Fibroblast of lung (primary cell): ENCODE results near the gene UNC13B. TPM values are rescaled to one million over a fixed set of nuclear protein-coding genes. Genes with fewer than 3 reads are reported as not detected.

ENCODE experiments used
- DNase-seq, 2 donors: peaks; one replicate each; pipeline versions ENCODE4 v3.0.0 to v3.0.0-alpha.2; 2010; ENCODE audit warnings: low read depth in 2 of 2
- H2AFZ ChIP-seq: 2 replicates; pipeline ENCODE4 v1.5.1; 2012; ENCODE audit warnings: low read length, control low read depth, inconsistent platforms
- H3K27ac ChIP-seq: 2 replicates; pipeline ENCODE4 v1.5.1; 2011; ENCODE audit warnings: low read length, control low read depth; ENCODE audit not compliant: insufficient read depth
- H3K27me3 ChIP-seq: 2 replicates; pipeline ENCODE4 v1.5.1; 2011; ENCODE audit warnings: mild to moderate bottlenecking, low read length; ENCODE audit not compliant: control insufficient read depth, insufficient read depth
- H3K36me3 ChIP-seq: 2 replicates; pipeline ENCODE4 v1.5.1; 2011; ENCODE audit warnings: low read length; ENCODE audit not compliant: control insufficient read depth, insufficient read depth
- H3K4me1 ChIP-seq: 2 replicates; pipeline ENCODE4 v1.5.1; 2011; ENCODE audit warnings: low read length; ENCODE audit not compliant: control insufficient read depth, insufficient read depth; ENCODE audit errors: extremely low read depth
- H3K4me2 ChIP-seq: 2 replicates; pipeline ENCODE4 v1.5.1; 2011; ENCODE audit warnings: low read length, control low read depth; ENCODE audit not compliant: insufficient read depth; ENCODE audit errors: extremely low read depth
- H3K4me3 ChIP-seq, 4 experiments: fragments of 200-600 bp in 1 of 4; sonication (generic) in 1 of 4; replicated peaks in 1 of 4; 2 replicates each; pipeline ENCODE4 v1.5.1; 2011 to 2016; ENCODE audit warnings: low read length in 4 of 4, low read depth in 3 of 4, mild to moderate bottlenecking in 3 of 4, control low read depth in 2 of 4, inconsistent platforms in 1 of 4, mixed read lengths in 1 of 4; ENCODE audit not compliant: insufficient read depth in 1 of 4; ENCODE audit errors: control extremely low read depth in 1 of 4
- H3K79me2 ChIP-seq: 2 replicates; pipeline ENCODE4 v1.5.1; 2012; ENCODE audit warnings: mild to moderate bottlenecking, low read length, inconsistent platforms; ENCODE audit not compliant: control insufficient read depth, insufficient read depth
- H3K9ac ChIP-seq: 2 replicates; pipeline ENCODE4 v1.5.1; 2011; ENCODE audit warnings: mild to moderate bottlenecking, low read length, control low read depth; ENCODE audit not compliant: insufficient read depth
- H3K9me3 ChIP-seq: 2 replicates; pipeline ENCODE4 v1.5.1; 2012; ENCODE audit warnings: low read depth, low read length; ENCODE audit not compliant: control insufficient read depth, insufficient read depth
- H4K20me1 ChIP-seq: 2 replicates; pipeline ENCODE4 v1.5.1; 2011; ENCODE audit warnings: low read length; ENCODE audit not compliant: control insufficient read depth, insufficient read depth; ENCODE audit errors: extremely low read depth
- EZH2 ChIP-seq: IDR thresholded peaks from 2 replicates; pipeline ENCODE4 v1.5.1; 2012; ENCODE audit warnings: low read length, control low read depth, mild to moderate bottlenecking; ENCODE audit errors: missing control alignments
- polyA plus RNA-seq, 2 donors: library from polyadenylated mRNA; depleted of rRNA in 1 of 2; stranded (reverse) in 1 of 2; unstranded in 1 of 2; fragments of >200 nt; gene quantifications; 2 replicates each; pipeline ENCODE4 v1.2.1, GENCODE V29; 2011 to 2012; ENCODE audit warnings: missing spikeins in 1 of 2
- total RNA-seq: library from RNA; depleted of rRNA; stranded (reverse); fragments of >200 nt; gene quantifications from 2 replicates; pipeline ENCODE4 v1.2.1, GENCODE V29; 2014
- TF ChIP-seq, protein P1 (sequence below), 2 donors: IDR thresholded peaks in 1 of 2; conservative IDR thresholded peaks in 1 of 2; 1 replicate in 1 of 2; 2 replicates in 1 of 2; pipeline ENCODE4 v1.5.1; 2011 to 2012; ENCODE audit warnings: low read length in 2 of 2, control low read depth in 1 of 2, inconsistent platforms in 1 of 2, low read depth in 1 of 2, mild to moderate bottlenecking in 1 of 2

UNC13B gene
- total and polyA plus RNA-seq, 2 donors (not counting 1 experiment from before 2014, with no cell fraction given) = 9.7 to 38.3 TPM

DNA sequence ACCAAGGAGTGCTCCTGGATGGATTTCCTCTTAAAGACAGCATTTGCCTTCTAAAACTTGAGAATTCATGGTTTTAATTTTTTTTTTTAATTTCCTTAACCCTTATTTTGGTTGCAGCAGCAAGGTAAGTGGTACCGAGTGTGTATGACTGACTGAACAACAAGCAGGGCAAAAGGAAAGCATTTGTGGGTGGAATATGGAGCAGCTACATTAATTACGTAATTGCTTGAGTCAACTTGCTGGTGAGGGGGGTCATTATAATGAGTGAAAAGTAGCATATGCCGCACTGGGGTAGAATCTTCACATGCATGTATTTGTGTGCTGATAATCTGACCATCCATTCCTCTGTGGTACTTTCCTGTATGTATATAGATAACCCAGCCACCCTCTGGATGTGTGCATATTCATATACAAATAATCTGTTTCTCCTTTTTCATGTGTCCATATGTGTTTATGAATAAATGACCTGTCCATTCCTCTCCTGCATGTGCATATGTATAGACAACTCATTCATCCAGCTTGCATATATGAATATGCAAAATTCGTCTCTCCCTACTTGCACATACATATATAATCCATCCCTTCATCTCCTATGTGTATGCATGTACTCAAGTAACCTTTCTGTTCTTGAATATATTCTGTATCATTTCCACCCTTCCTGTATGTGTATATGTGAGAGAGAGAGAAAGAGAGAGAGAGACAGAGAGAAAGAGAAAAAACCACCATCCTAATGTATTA, 180.6 kb downstream of the UNC13B start:
- DNase-seq = peak in 1 of 2 donors; percentile 46
- Histone ChIP-seq H3K9me3 (no peaks in the 10 kb centered on the region), H2AFZ (no peak overlapping the region), H3K36me3 (no peaks in the 10 kb centered on the region), H3K4me1 (peaks cover 13% of the 10 kb centered on the region), H3K27me3 (no peaks in the 10 kb centered on the region), H3K4me2 (peak overlapping the region; percentile 90), H3K4me3 (peak overlapping the region; percentile 27 to 49 (median 37)), H3K27ac (peak overlapping the region; percentile 66), H3K9ac (peak overlapping the region; percentile 8), H3K79me2 (no peaks in the 10 kb centered on the region), H4K20me1 (no peaks in the 10 kb centered on the region)
- TF ChIP-seq EZH2 = no peak
- TF ChIP-seq, protein P1, sequence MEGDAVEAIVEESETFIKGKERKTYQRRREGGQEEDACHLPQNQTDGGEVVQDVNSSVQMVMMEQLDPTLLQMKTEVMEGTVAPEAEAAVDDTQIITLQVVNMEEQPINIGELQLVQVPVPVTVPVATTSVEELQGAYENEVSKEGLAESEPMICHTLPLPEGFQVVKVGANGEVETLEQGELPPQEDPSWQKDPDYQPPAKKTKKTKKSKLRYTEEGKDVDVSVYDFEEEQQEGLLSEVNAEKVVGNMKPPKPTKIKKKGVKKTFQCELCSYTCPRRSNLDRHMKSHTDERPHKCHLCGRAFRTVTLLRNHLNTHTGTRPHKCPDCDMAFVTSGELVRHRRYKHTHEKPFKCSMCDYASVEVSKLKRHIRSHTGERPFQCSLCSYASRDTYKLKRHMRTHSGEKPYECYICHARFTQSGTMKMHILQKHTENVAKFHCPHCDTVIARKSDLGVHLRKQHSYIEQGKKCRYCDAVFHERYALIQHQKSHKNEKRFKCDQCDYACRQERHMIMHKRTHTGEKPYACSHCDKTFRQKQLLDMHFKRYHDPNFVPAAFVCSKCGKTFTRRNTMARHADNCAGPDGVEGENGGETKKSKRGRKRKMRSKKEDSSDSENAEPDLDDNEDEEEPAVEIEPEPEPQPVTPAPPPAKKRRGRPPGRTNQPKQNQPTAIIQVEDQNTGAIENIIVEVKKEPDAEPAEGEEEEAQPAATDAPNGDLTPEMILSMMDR (conservative IDR thresholded peaks at IDR 0.05 in 1 of 2, IDR thresholded peaks at IDR 0.05 in 1 of 2; ENCODE audit: low read depth in 1 of 2, low read length in 2 of 2) = no peak

DNA sequence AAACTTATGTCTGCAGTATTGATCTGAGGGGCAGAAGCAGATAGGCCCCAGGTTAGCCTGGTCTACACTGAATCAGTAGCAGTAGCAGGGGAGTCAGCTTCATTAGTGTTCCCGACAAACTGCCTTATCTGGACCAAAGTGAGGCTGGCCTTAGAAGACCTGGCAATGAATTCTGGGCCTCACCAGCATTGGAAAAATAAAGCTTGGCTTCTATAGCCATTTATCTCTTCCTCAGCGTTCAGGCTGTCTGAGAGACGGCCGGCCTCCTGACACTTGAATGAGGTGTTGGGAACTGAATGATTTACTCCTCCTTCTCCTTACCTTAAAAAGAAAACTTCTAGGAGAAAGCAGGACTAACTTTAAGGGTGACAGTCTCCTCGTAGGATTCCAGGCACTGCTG, 186.3 kb downstream of the UNC13B start:
- DNase-seq = no peak
- H3K4me3 ChIP-seq = no peak overlapping the region
- peaks cover 16% of the 10 kb centered on the region for H3K4me1 ChIP-seq
- TF ChIP-seq, protein P1 (conservative IDR thresholded peaks at IDR 0.05 in 1 of 2, IDR thresholded peaks at IDR 0.05 in 1 of 2; ENCODE audit: low read depth in 1 of 2, low read length in 2 of 2) = no peak
- no peak for TF ChIP-seq EZH2
- H4K20me1 ChIP-seq = no peaks in the 10 kb centered on the region
- H3K27ac ChIP-seq = no peak overlapping the region
- H2AFZ ChIP-seq = no peak overlapping the region
- no peaks in the 10 kb centered on the region for H3K36me3 ChIP-seq
- H3K9ac ChIP-seq = no peak overlapping the region
- H3K79me2 ChIP-seq = no peaks in the 10 kb centered on the region
- no peak overlapping the region for H3K4me2 ChIP-seq
- no peaks in the 10 kb centered on the region for H3K9me3 ChIP-seq
- no peaks in the 10 kb centered on the region for H3K27me3 ChIP-seq

DNA sequence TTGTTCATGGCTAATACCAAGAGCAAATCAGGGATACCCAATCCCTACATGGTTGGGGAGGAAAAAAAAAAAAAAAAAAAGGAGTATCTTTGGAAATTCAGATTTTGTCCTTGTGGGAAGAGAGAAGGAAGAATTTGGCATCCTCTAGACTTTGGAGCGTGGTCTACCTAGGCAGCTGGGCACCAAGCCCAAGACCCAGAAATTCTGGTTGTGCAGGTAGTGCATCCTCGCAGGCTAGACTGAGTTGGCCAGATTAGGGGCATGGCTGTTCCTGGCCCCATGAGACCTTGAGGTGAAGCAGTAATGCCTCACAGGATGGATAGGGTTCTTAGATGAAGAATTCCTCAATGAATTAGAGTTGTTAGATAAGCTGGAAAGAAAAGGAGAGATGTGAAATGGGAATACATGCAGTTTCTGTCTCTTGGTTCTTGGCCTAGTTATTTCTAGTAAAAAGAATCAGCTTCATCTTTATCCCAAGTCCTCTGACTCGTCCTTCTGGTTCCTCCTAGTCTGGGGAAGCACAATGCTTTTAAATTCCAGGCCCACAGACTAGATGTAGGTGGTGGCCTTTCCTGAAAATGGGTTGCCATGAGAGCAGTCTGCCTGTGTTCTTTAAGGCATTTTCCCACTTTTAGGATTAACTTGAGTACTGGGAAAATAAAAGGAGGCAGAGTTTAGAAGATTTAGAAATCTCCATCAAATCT, 187.6 kb downstream of the UNC13B start:
- TF ChIP-seq, protein P1 (conservative IDR thresholded peaks at IDR 0.05 in 1 of 2, IDR thresholded peaks at IDR 0.05 in 1 of 2; ENCODE audit: low read depth in 1 of 2, low read length in 2 of 2) = no peak
- no peak for TF ChIP-seq EZH2
- H3K27ac ChIP-seq = no peak overlapping the region
- DNase-seq = no peak
- H3K4me3 ChIP-seq = no peak overlapping the region
- H2AFZ ChIP-seq = no peak overlapping the region
- no peaks in the 10 kb centered on the region for H4K20me1 ChIP-seq
- peaks cover 16% of the 10 kb centered on the region for H3K4me1 ChIP-seq
- no peak overlapping the region for H3K4me2 ChIP-seq
- no peaks in the 10 kb centered on the region for H3K79me2 ChIP-seq
- H3K36me3 ChIP-seq = no peaks in the 10 kb centered on the region
- H3K9me3 ChIP-seq = no peaks in the 10 kb centered on the region
- H3K27me3 ChIP-seq = no peaks in the 10 kb centered on the region
- H3K9ac ChIP-seq = no peak overlapping the region
